ENCODE data around the gene BUB3. TPM values are rescaled to one million over a fixed set of nuclear protein-coding genes. Genes with fewer than 3 reads are reported as not detected.

BUB3 gene
- polyA plus RNA-seq, 3 donors, result 120 to 123 (median 122) TPM

DNA sequence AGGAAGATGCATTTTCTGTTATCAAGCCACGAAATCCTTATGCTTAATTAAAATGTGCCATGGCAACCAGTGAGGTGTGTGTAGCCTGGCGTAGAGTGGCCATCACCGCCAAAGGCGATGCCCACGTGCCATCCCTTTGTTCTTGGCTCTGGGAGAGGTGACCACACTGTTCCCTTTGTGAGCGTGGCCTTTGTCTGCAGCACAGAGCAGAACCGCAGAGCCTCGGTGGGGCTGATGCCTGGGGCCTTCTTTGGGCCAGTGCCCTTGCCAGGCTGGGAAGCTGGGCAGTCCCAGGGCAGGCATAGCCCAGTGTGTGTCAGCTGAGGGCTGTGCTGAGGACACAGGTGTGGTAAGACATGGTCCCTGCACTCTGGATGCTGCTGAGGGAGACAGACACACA is 48.3 kb downstream of the BUB3 start:
- DNase-seq (ENCODE audit: low read depth in 3 of 3, low spot score in 2 of 3), result no peak

DNA sequence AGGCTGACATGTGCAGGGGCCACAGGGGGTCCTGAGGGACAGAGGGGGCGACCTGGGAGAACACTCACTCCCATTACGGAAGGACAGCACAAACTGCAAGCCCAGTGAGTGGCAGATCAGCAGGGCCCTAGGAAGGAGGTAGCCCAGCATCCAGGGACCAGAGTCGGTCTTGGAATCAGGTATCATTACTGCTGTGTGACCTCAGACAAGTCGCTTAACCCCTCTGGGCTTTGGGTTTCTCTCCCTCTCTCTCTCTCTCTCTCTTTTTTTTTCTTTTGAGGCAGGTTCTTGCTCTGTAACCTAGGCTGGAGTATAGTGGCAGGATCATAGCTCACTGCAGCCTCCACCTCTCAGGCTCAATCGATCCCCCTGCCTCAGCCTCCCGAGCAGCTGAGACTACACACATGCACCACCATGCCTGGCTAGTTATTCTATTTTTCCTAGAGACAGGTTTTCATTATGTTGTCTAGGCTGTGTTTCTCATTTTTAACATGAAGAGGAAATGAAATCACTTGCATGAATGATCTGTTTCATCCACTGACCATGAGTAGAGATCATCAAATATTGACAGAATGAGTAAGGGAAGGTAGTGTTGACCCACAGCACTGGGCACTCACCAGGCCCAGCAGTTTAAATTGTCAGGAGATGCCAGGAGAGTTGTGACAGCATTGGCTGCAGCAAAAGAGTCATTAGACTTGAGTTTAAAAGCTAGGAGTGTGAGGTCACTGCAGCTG is 49.4 kb downstream of the BUB3 start:
- DNase-seq (ENCODE audit: low read depth in 3 of 3, low spot score in 2 of 3), result no peak

DNA sequence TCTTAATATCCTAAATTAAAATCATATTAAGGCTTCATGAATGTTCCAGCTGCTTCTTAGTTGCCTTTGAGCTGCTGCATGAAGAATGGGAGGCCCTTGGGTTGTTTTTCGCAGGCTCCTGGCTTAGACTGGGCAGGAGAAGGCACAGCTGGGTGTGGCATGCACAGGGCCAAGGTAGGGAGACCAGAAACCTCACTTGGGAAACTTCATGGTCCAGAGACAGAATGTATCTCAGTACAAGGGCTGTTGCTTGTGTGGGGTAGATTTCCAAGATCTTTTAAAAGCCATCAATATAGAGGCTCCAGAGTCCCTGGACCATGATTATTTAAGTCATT is 49.9 kb downstream of the BUB3 start:
- no peak for DNase-seq (ENCODE audit: low read depth in 3 of 3, low spot score in 2 of 3)

DNA sequence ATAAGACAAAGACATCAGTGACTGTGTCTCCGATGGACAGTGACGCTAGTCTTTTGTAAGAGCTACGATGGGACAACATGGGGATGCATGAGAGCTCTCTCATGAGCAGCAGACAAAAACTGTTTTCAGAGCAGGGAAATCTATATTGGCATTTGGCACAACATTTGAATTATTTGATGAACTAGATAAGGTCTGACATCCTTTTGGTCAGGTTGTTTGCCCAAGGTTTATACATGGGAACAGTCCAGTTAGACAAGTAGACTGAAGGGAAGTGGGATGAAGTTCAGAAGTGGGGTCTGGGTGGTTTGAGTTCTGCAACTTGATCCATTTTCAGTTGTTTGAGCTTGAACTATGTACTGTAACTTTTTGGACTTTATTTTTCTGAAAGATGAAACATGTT is 50.8 kb downstream of the BUB3 start:
- no peak for DNase-seq (ENCODE audit: low read depth in 3 of 3, low spot score in 2 of 3)

DNA sequence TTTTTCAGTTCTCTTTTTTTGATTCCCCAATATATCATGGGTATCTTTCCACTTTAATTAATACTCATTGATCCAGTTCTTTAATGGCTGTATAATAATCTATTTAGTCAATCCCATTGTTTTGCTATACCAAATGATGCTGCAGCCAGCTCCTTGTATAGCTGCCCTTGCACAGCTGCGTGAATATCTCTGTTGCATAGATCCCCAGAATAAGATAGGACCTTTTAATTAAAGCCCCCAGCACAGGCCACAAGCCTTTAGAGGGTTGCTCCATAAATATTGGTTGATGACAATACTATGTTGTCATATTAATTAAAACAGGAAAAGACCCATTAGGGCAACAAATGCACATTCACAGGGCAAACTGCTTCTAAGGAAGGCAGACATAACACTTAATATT is 57.9 kb downstream of the BUB3 start:
- DNase-seq (ENCODE audit: low read depth in 3 of 3, low spot score in 2 of 3), result no peak

DNA sequence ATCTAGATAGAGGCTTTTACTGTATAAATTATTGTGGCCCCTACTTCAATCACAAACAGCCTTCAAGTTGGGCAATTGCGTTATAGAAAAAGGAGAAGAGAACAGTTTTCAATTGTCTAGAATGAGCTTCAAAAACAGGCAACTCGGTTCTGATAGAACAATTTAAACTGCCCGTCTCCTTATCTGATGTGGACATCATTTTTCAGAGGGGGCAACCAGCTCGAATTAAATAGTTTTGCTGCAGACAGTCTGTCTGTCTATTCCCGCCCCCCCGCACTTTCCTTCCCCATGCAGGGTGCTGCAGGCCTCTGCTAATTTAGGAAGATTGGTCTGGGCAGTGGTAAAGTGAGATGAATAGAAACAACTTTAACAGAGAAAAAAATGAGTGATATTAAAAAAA is 58.4 kb downstream of the BUB3 start:
- no peak for DNase-seq (ENCODE audit: low read depth in 3 of 3, low spot score in 2 of 3)

DNA sequence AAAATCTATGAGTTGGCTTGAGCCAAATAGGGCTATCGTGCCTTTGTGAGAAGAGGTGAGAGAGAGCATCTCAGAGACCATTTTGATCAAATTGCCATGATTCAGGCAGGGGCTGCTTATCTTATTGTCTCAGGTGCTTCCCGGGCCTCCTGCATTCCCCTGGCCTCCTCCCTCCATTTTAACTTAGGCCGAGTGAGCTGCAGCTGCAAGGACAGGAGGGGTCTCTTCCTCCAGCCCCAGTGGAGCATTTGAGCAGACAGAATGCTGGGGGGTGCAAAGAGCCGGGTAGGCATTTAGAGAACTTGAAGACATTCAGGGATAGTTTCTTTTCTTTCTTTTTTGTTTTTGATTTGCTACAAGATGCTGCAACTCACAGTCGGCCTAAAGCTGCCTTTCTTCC is 59.0 kb downstream of the BUB3 start:
- no peak for DNase-seq (ENCODE audit: low read depth in 3 of 3, low spot score in 2 of 3)

Other genes starting within 250 kb of the BUB3 start
- gene FAM24A, start 243.8 kb upstream of the BUB3 start, polyA plus RNA-seq (ENCODE audit: insufficient read length in 3 of 3), result not detected
- 10 to 100 TPM; 18.2 to 21.2 (median 21.0) TPM for gene C10orf88, start 200.2 kb upstream of the BUB3 start, polyA plus RNA-seq (ENCODE audit: insufficient read length in 3 of 3)
- 10 to 100 TPM in 1 of 3 donors, 1 to 10 TPM in 2; 8.7 to 11.8 (median 9.2) TPM for gene PSTK, start 174.0 kb upstream of the BUB3 start, polyA plus RNA-seq (ENCODE audit: insufficient read length in 3 of 3)
- 10 to 100 TPM; 18.7 to 22.5 (median 21.3) TPM for gene IKZF5, start 145.6 kb upstream of the BUB3 start, polyA plus RNA-seq (ENCODE audit: insufficient read length in 3 of 3)
- 10 to 100 TPM; 25.3 to 26.5 (median 25.9) TPM for gene ACADSB, start 145.4 kb upstream of the BUB3 start, polyA plus RNA-seq (ENCODE audit: insufficient read length in 3 of 3)
- not detected for gene HMX3, start 18.4 kb upstream of the BUB3 start, polyA plus RNA-seq (ENCODE audit: insufficient read length in 3 of 3)
- gene HMX2, start 6.3 kb upstream of the BUB3 start, polyA plus RNA-seq (ENCODE audit: insufficient read length in 3 of 3), result 1 to 10 TPM; 1.4 to 1.6 (median 1.4) TPM